Keratinocyte (primary cell): ENCODE data around the gene SPON1. TPM values are rescaled to one million over a fixed set of nuclear protein-coding genes. Genes with fewer than 3 reads are reported as not detected.

Experiments used
- DNase-seq: peaks from one replicate; pipeline ENCODE4 v3.0.0-alpha.2; 2011; ENCODE audit warnings: low read depth, missing footprints, low spot score
- FAIRE-seq: peaks from 2 replicates; lab custom pipeline; 2011; peaks lifted over from hg19 to GRCh38; lab: Jason Lieb, UNC
- H2AFZ ChIP-seq: 2 replicates; pipeline ENCODE4 v1.6.0; 2012; ENCODE audit warnings: low read length, control low read depth, inconsistent platforms; ENCODE audit not compliant: control insufficient read depth
- H3K27ac ChIP-seq: 2 replicates; pipeline ENCODE4 v1.5.1; 2011; ENCODE audit warnings: low read length; ENCODE audit not compliant: control insufficient read depth, insufficient read depth
- H3K27me3 ChIP-seq: 3 replicates; pipeline ENCODE4 v1.6.0; 2011; ENCODE audit warnings: low read length; ENCODE audit not compliant: control insufficient read depth, insufficient read depth; ENCODE audit errors: extremely low read depth
- H3K36me3 ChIP-seq, 2 experiments: 2 replicates in 1 of 2; 3 replicates in 1 of 2; pipeline ENCODE4 v1.5.1; 2011; ENCODE audit warnings: low read length in 2 of 2, mild to moderate bottlenecking in 1 of 2; ENCODE audit not compliant: control insufficient read depth in 2 of 2, insufficient read depth in 2 of 2; ENCODE audit errors: extremely low read depth in 1 of 2
- H3K4me1 ChIP-seq: 3 replicates; pipeline ENCODE4 v1.5.1; 2011; ENCODE audit warnings: low read length; ENCODE audit not compliant: control insufficient read depth, insufficient read depth; ENCODE audit errors: extremely low read depth
- H3K4me2 ChIP-seq: 3 replicates; pipeline ENCODE4 v1.6.0; 2011; ENCODE audit warnings: low read depth, low read length; ENCODE audit not compliant: control insufficient read depth, insufficient read depth; ENCODE audit errors: extremely low read depth
- H3K4me3 ChIP-seq, 3 experiments: fragments of 200-600 bp in 1 of 3; sonication (generic) in 1 of 3; 2 replicates in 2 of 3; 3 replicates in 1 of 3; pipeline ENCODE4 v1.5.1; 2011 to 2016; ENCODE audit warnings: low read length in 3 of 3, mild to moderate bottlenecking in 3 of 3, control low read depth in 2 of 3, inconsistent platforms in 1 of 3, low read depth in 1 of 3, mixed read lengths in 1 of 3, mixed run types in 1 of 3, moderate library complexity in 1 of 3; ENCODE audit not compliant: control insufficient read depth in 2 of 3, insufficient read depth in 2 of 3; ENCODE audit errors: extremely low read depth in 1 of 3
- H3K79me2 ChIP-seq: 2 replicates; pipeline ENCODE4 v1.6.0; 2012; ENCODE audit warnings: low read length; ENCODE audit not compliant: control insufficient read depth, insufficient read depth
- H3K9ac ChIP-seq: 3 replicates; pipeline ENCODE4 v1.6.0; 2011; ENCODE audit warnings: low read length; ENCODE audit not compliant: control insufficient read depth, insufficient read depth; ENCODE audit errors: extremely low read depth
- H3K9me1 ChIP-seq: 3 replicates; pipeline ENCODE4 v1.6.0; 2011; ENCODE audit warnings: low read length; ENCODE audit not compliant: control insufficient read depth, insufficient read depth; ENCODE audit errors: extremely low read depth
- H3K9me3 ChIP-seq: 2 replicates; pipeline ENCODE4 v1.5.1; 2012; ENCODE audit warnings: low read depth, low read length; ENCODE audit not compliant: control insufficient read depth
- H4K20me1 ChIP-seq: 3 replicates; pipeline ENCODE4 v1.6.0; 2011; ENCODE audit warnings: low read length; ENCODE audit not compliant: control insufficient read depth, insufficient read depth; ENCODE audit errors: extremely low read depth
- EZH2 ChIP-seq: IDR thresholded peaks from one replicate; pipeline ENCODE4 v1.6.1; 2012; ENCODE audit warnings: inconsistent platforms, mild to moderate bottlenecking, low read length, moderate library complexity
- dilution Hi-C: fragments of 300-500 bp; cut with MboI; formaldehyde crosslinking; loops from one replicate; pipeline ENCODE4 v1.7.0; 2020; ENCODE audit warnings: low sequenced_read_pairs; ENCODE audit not compliant: extremely low pct_ligation_motif_present
- polyA plus RNA-seq, 5 experiments: library from polyadenylated mRNA; depleted of rRNA in 3 of 5; stranded (reverse) in 3 of 5; stranded (forward) in 1 of 5; unstranded in 1 of 5; fragments of >200 nt; gene quantifications; 1 replicate in 1 of 5; 2 replicates in 3 of 5; 3 replicates in 1 of 5; pipeline versions ENCODE4 v1.2.1 to v1.2.3, GENCODE V29; 2011 to 2012; ENCODE audit warnings: missing spikeins in 2 of 5, low read depth in 1 of 5, low replicate concordance in 1 of 5
- TF ChIP-seq, protein P1 (sequence below), 3 experiments: IDR thresholded peaks in 1 of 3; conservative IDR thresholded peaks in 1 of 3; optimal IDR thresholded peaks in 1 of 3; 2 replicates in 2 of 3; 3 replicates in 1 of 3; pipeline versions ENCODE3 to v1.5.1; 2011; ENCODE audit warnings: low read length in 3 of 3, mild to moderate bottlenecking in 3 of 3, moderate library complexity in 2 of 3, control low read depth in 1 of 3, inconsistent platforms in 1 of 3; ENCODE audit not compliant: insufficient read depth in 2 of 3; ENCODE audit errors: extremely low read depth in 1 of 3

The SPON1 gene
- polyA plus RNA-seq, 1 donor (not counting 4 experiments of a cell fraction or from before 2014, with no cell fraction given), result not detected

DNA sequence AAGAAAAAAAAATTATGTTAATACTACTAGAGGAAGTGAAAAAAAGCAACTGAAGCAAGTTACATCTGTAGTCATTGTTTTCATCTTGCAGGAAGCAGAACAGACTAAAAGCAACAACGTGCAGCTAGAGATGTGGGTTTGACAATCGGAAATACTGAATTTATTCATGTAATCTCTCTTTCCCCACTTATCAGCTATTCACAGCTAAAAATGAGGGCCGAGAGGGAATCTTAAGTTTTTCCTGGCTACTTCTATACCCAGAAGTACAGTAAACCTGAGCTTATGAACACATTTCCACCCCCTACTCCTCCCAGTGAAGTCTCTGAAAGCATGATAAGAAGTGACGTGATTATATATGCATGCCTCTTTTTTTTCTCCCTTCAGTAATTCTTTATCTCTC lies 116.5 kb downstream of the SPON1 start:
- FAIRE-seq, result no peak
- peaks cover 26% of the 10 kb centered on the region for H3K27me3 ChIP-seq

GRCh38 chr11:14079797-14080196 lies 117.3 kb downstream of the SPON1 start:
- no peak overlapping the region for H2AFZ ChIP-seq
- H3K27ac ChIP-seq, result no peak overlapping the region
- DNase-seq, result no peak
- H3K27me3 ChIP-seq, result peaks cover 26% of the 10 kb centered on the region
- no peak for FAIRE-seq
- no peaks in the 10 kb centered on the region for H4K20me1 ChIP-seq
- H3K4me1 ChIP-seq, result no peaks in the 10 kb centered on the region
- no peak overlapping the region for H3K9ac ChIP-seq
- dilution Hi-C loops, result no loop called here
- TF ChIP-seq, protein P1, sequence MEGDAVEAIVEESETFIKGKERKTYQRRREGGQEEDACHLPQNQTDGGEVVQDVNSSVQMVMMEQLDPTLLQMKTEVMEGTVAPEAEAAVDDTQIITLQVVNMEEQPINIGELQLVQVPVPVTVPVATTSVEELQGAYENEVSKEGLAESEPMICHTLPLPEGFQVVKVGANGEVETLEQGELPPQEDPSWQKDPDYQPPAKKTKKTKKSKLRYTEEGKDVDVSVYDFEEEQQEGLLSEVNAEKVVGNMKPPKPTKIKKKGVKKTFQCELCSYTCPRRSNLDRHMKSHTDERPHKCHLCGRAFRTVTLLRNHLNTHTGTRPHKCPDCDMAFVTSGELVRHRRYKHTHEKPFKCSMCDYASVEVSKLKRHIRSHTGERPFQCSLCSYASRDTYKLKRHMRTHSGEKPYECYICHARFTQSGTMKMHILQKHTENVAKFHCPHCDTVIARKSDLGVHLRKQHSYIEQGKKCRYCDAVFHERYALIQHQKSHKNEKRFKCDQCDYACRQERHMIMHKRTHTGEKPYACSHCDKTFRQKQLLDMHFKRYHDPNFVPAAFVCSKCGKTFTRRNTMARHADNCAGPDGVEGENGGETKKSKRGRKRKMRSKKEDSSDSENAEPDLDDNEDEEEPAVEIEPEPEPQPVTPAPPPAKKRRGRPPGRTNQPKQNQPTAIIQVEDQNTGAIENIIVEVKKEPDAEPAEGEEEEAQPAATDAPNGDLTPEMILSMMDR (optimal IDR thresholded peaks at IDR 0.05 in 1 of 3, IDR thresholded peaks at IDR 0.05 in 1 of 3, conservative IDR thresholded peaks at IDR 0.05 in 1 of 3; ENCODE audit: extremely low read depth in 1 of 3, insufficient read depth in 2 of 3, low read length in 3 of 3), result no peak
- no peak for TF ChIP-seq EZH2
- no peaks in the 10 kb centered on the region for H3K9me1 ChIP-seq
- no peak overlapping the region for H3K4me3 ChIP-seq
- H3K79me2 ChIP-seq, result no peaks in the 10 kb centered on the region
- H3K4me2 ChIP-seq, result no peak overlapping the region
- H3K9me3 ChIP-seq, result no peaks in the 10 kb centered on the region
- no peaks in the 10 kb centered on the region for H3K36me3 ChIP-seq

More for the DNA sequence above, 116.5 kb downstream of the SPON1 start:
- Histone ChIP-seq H3K4me1 (no peaks in the 10 kb centered on the region), H3K9me1 (no peaks in the 10 kb centered on the region), H3K36me3 (no peaks in the 10 kb centered on the region), H3K4me2 (no peak overlapping the region), H4K20me1 (no peaks in the 10 kb centered on the region), H2AFZ (no peak overlapping the region), H3K9ac (no peak overlapping the region), H3K27ac (no peak overlapping the region), H3K9me3 (no peaks in the 10 kb centered on the region), H3K79me2 (no peaks in the 10 kb centered on the region), H3K4me3 (no peak overlapping the region)
- TF ChIP-seq, protein P1 (optimal IDR thresholded peaks at IDR 0.05 in 1 of 3, IDR thresholded peaks at IDR 0.05 in 1 of 3, conservative IDR thresholded peaks at IDR 0.05 in 1 of 3; ENCODE audit: extremely low read depth in 1 of 3, insufficient read depth in 2 of 3, low read length in 3 of 3), result no peak
- DNase-seq, result no peak
- dilution Hi-C loops, result no loop called here
